ENCODE data around the gene MB. TPM values are rescaled to one million over a fixed set of nuclear protein-coding genes. Genes with fewer than 3 reads are reported as not detected.

MB gene
- polyA plus RNA-seq, 1 donor from 2014 or later, result 0.51 TPM

- Histone ChIP-seq H2AFZ (ENCODE audit: low read depth, low read length) (no peak overlapping the region), H3K9me2 (ENCODE audit: insufficient read depth, low read length) (no peaks in the 10 kb centered on the region), H3K79me2 (replicated peaks; ENCODE audit: insufficient read depth, low read length) (no peaks in the 10 kb centered on the region), H3K27me3 (ENCODE audit: insufficient read depth, low read depth, low read length) (no peaks in the 10 kb centered on the region), H4K20me1 (ENCODE audit: insufficient read depth) (no peaks in the 10 kb centered on the region), H3K27ac (ENCODE audit: low read length) (no peak overlapping the region), H3F3A (ENCODE audit: insufficient read depth, low read length, poor library complexity, severe bottlenecking) (no peaks in the 10 kb centered on the region), H3K4me2 (ENCODE audit: low read length) (no peak overlapping the region), H3K9me3 (ENCODE audit: low read length) (no peaks in the 10 kb centered on the region), H3K36me3 (ENCODE audit: insufficient read depth, low read length) (no peaks in the 10 kb centered on the region), H3K9ac (ENCODE audit: low read length) (no peak overlapping the region), H3K4me3 (ENCODE audit: low read length) (no peak overlapping the region)
- no peak for TF ChIP-seq RAD21 (conservative IDR thresholded peaks at IDR 0.05)
- TF ChIP-seq SMC3 (conservative IDR thresholded peaks at IDR 0.05; ENCODE audit: poor library complexity), result no peak
- TF ChIP-seq EP300 (conservative IDR thresholded peaks at IDR 0.05; ENCODE audit: poor library complexity, severe bottlenecking), result no peak
- no peak for TF ChIP-seq MXI1 (conservative IDR thresholded peaks at IDR 0.05; ENCODE audit: poor library complexity, severe bottlenecking)
- TF ChIP-seq, protein P1, sequence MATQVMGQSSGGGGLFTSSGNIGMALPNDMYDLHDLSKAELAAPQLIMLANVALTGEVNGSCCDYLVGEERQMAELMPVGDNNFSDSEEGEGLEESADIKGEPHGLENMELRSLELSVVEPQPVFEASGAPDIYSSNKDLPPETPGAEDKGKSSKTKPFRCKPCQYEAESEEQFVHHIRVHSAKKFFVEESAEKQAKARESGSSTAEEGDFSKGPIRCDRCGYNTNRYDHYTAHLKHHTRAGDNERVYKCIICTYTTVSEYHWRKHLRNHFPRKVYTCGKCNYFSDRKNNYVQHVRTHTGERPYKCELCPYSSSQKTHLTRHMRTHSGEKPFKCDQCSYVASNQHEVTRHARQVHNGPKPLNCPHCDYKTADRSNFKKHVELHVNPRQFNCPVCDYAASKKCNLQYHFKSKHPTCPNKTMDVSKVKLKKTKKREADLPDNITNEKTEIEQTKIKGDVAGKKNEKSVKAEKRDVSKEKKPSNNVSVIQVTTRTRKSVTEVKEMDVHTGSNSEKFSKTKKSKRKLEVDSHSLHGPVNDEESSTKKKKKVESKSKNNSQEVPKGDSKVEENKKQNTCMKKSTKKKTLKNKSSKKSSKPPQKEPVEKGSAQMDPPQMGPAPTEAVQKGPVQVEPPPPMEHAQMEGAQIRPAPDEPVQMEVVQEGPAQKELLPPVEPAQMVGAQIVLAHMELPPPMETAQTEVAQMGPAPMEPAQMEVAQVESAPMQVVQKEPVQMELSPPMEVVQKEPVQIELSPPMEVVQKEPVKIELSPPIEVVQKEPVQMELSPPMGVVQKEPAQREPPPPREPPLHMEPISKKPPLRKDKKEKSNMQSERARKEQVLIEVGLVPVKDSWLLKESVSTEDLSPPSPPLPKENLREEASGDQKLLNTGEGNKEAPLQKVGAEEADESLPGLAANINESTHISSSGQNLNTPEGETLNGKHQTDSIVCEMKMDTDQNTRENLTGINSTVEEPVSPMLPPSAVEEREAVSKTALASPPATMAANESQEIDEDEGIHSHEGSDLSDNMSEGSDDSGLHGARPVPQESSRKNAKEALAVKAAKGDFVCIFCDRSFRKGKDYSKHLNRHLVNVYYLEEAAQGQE (IDR thresholded peaks at IDR 0.05; ENCODE audit: borderline replicate concordance), result no peak
- TF ChIP-seq POLR2AphosphoS5 (IDR thresholded peaks at IDR 0.05), result no peak
- TF ChIP-seq TAF1 (IDR thresholded peaks at IDR 0.05; ENCODE audit: low read depth), result no peak
- TF ChIP-seq EZH2 (IDR thresholded peaks at IDR 0.05; ENCODE audit: borderline replicate concordance, insufficient read depth, low read length, poor library complexity, severe bottlenecking), result no peak
- no peak for TF ChIP-seq CTCF (IDR thresholded peaks at IDR 0.05; ENCODE audit: poor library complexity, severe bottlenecking)
Observed at GRCh38 chr22:35610741-35611140, 6.4 kb downstream of the MB start.

DNA sequence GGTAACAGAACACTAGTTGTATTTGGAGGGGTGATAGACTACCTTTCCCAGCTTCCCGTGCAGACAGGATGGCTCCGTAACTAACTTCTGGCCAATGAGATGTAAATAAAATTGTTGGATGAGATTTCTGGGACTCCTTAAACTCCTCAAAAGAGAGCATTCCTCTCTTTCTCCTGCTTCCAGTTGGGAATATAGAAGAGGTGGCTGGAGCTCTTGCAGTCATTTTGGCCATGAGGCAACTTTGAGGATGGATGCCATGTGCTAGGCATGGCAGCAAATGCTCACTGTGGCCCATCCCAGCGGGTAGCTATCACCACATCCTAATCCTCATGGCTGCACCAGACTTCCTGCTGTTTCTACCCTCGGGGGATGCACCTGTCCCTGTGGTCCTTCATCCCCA lies 7.4 kb downstream of the MB start:
- Histone ChIP-seq H3K4me3 (ENCODE audit: low read length) (no peak overlapping the region), H3K36me3 (ENCODE audit: insufficient read depth, low read length) (no peaks in the 10 kb centered on the region), H3K27ac (ENCODE audit: low read length) (no peak overlapping the region), H2AFZ (ENCODE audit: low read depth, low read length) (no peak overlapping the region), H3K79me2 (replicated peaks; ENCODE audit: insufficient read depth, low read length) (no peaks in the 10 kb centered on the region), H3K27me3 (ENCODE audit: insufficient read depth, low read depth, low read length) (no peaks in the 10 kb centered on the region), H3K9me3 (ENCODE audit: low read length) (no peaks in the 10 kb centered on the region), H3K9me2 (ENCODE audit: insufficient read depth, low read length) (no peaks in the 10 kb centered on the region), H3F3A (ENCODE audit: insufficient read depth, low read length, poor library complexity, severe bottlenecking) (no peaks in the 10 kb centered on the region), H3K9ac (ENCODE audit: low read length) (no peak overlapping the region), H4K20me1 (ENCODE audit: insufficient read depth) (no peaks in the 10 kb centered on the region), H3K4me2 (ENCODE audit: low read length) (no peak overlapping the region)
- TF ChIP-seq EP300 (conservative IDR thresholded peaks at IDR 0.05; ENCODE audit: poor library complexity, severe bottlenecking) (no peak), SMC3 (conservative IDR thresholded peaks at IDR 0.05; ENCODE audit: poor library complexity) (no peak), POLR2AphosphoS5 (IDR thresholded peaks at IDR 0.05) (no peak), CTCF (IDR thresholded peaks at IDR 0.05; ENCODE audit: poor library complexity, severe bottlenecking) (no peak), RAD21 (conservative IDR thresholded peaks at IDR 0.05) (no peak), TAF1 (IDR thresholded peaks at IDR 0.05; ENCODE audit: low read depth) (no peak), EZH2 (IDR thresholded peaks at IDR 0.05; ENCODE audit: borderline replicate concordance, insufficient read depth, low read length, poor library complexity, severe bottlenecking) (no peak), MXI1 (conservative IDR thresholded peaks at IDR 0.05; ENCODE audit: poor library complexity, severe bottlenecking) (no peak)
- TF ChIP-seq, protein P1 (IDR thresholded peaks at IDR 0.05; ENCODE audit: borderline replicate concordance), result no peak

All from neural cell (in vitro differentiated cells).